HG03060 (cell line): ENCODE measurements around the gene SSR4.
"Not testable (repeated sequence)": the region's sequence is repeated elsewhere in the genome, so short reads cannot be mapped to it uniquely, and the experiment has no call there.

Source experiments
- ATAC-seq: cut with Tn5 transposase; IDR thresholded peaks from one replicate; pipeline ENCODE4 v1.9.1; 2021; ENCODE audit warnings: low read depth, moderate number of reproducible peaks; ENCODE audit not compliant: unreplicated experiment

The SSR4 gene

GRCh38 chrX:153803211-153804099 is 9.0 kb downstream of the SSR4 start:
- no peak for ATAC-seq

- ATAC-seq = no peak
Observed at GRCh38 chrX:153804100-153804595, 9.7 kb downstream of the SSR4 start.

GRCh38 chrX:153804621-153805020 is 10.2 kb downstream of the SSR4 start:
- ATAC-seq = no peak

GRCh38 chrX:153805436-153805835 is 11.0 kb downstream of the SSR4 start:
- ATAC-seq = no peak

GRCh38 chrX:153806999-153807575 is 12.6 kb downstream of the SSR4 start:
- ATAC-seq = no peak

- ATAC-seq = no peak
Observed at GRCh38 chrX:153807976-153808375, 13.5 kb downstream of the SSR4 start.

- no peak for ATAC-seq
Observed at GRCh38 chrX:153812220-153812619, 17.8 kb downstream of the SSR4 start.

- no peak for ATAC-seq
Observed at GRCh38 chrX:153813161-153813560, 18.7 kb downstream of the SSR4 start.

GRCh38 chrX:153814591-153815315 is 20.3 kb downstream of the SSR4 start:
- ATAC-seq = no peak

- no peak for ATAC-seq
Observed at GRCh38 chrX:153816831-153817690, 22.6 kb downstream of the SSR4 start.

GRCh38 chrX:153818064-153818463 is 23.6 kb downstream of the SSR4 start:
- ATAC-seq = not testable (repeated sequence)

- ATAC-seq = no peak
Observed at GRCh38 chrX:153818571-153819383, 24.3 kb downstream of the SSR4 start.

- ATAC-seq = no peak
Observed at GRCh38 chrX:153819384-153820040, 25.0 kb downstream of the SSR4 start.

- ATAC-seq = no peak
Observed at GRCh38 chrX:153820601-153821000, 26.1 kb downstream of the SSR4 start.

- ATAC-seq = no peak
Observed at GRCh38 chrX:153821066-153821465, 26.6 kb downstream of the SSR4 start.

- no peak for ATAC-seq
Observed at GRCh38 chrX:153824348-153824747, 29.9 kb downstream of the SSR4 start.

GRCh38 chrX:153825042-153825441 is 30.6 kb downstream of the SSR4 start:
- no peak for ATAC-seq

- ATAC-seq = no peak
Observed at GRCh38 chrX:153827016-153827415, 32.5 kb downstream of the SSR4 start.

GRCh38 chrX:153827903-153828302 is 33.4 kb downstream of the SSR4 start:
- no peak for ATAC-seq
